HEK293 (cell line): ENCODE measurements around the gene SRPK3.

Source experiments
- RBAK ChIP-seq: fragments of 450-650 bp; formaldehyde crosslinking; IDR thresholded peaks from 2 replicates; pipeline ENCODE4 v1.5.1; 2016; ENCODE audit warnings: missing biosample characterization, missing genetic modification characterization
- ZNF701 ChIP-seq: fragments of 450-650 bp; formaldehyde crosslinking; IDR thresholded peaks from 2 replicates; pipeline ENCODE4 v1.5.1; 2016; ENCODE audit warnings: missing biosample characterization, missing genetic modification characterization

DNA sequence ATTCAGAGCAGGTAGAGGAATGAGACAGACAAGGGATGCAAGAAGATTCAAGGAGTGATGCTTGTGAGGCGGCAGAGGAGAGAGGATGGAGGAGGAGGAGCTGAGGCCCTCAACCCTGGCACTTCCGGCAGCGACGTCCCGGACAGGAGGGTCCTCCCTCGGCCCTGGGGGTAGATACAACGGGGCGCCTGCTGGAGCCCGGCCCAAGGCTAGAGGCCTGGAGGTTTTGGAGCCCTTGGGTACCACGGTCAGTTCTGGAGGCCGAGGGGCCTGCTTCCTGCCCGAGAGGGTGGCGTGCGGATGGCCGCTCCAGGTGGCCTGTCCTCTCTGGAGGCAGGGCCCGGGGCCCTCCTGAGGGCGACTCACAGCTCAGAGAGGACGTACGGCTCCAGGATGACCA is 27.1 kb downstream of the SRPK3 start:
- TF ChIP-seq RBAK (tag by site-specific recombination) (no peak), ZNF701 (no peak)
